GM12874 (cell line): ENCODE measurements around the gene HMOX1.

ENCODE experiments used
- TF ChIP-seq, protein P1 (sequence below): IDR thresholded peaks from 2 replicates; pipeline ENCODE4 v1.5.1; 2011; ENCODE audit warnings: low read depth, mild to moderate bottlenecking, control low read depth, low read length, moderate library complexity; ENCODE audit not compliant: insufficient read depth

The HMOX1 gene

DNA sequence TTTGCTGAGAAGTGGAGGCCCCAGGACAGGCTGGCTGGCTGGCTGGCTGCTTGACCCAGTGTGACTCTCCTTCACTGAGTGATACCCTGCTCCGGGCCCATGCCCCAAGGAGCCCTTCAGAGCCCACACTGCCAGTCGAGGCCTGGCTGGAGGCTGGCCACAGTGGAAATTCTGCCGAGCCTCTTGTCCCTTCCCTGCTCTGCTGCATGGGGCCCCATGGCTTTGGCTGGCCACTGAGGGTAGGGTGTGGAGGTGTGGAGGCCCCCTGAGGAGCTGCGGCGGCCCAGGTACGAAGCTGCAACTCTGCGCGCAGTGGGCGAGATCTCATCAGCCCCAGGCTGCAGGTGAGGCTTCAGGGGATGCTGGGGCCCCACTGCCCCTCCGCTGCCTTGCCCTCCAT is 33.4 kb upstream of the HMOX1 start:
- TF ChIP-seq, protein P1, sequence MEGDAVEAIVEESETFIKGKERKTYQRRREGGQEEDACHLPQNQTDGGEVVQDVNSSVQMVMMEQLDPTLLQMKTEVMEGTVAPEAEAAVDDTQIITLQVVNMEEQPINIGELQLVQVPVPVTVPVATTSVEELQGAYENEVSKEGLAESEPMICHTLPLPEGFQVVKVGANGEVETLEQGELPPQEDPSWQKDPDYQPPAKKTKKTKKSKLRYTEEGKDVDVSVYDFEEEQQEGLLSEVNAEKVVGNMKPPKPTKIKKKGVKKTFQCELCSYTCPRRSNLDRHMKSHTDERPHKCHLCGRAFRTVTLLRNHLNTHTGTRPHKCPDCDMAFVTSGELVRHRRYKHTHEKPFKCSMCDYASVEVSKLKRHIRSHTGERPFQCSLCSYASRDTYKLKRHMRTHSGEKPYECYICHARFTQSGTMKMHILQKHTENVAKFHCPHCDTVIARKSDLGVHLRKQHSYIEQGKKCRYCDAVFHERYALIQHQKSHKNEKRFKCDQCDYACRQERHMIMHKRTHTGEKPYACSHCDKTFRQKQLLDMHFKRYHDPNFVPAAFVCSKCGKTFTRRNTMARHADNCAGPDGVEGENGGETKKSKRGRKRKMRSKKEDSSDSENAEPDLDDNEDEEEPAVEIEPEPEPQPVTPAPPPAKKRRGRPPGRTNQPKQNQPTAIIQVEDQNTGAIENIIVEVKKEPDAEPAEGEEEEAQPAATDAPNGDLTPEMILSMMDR: no peak

DNA sequence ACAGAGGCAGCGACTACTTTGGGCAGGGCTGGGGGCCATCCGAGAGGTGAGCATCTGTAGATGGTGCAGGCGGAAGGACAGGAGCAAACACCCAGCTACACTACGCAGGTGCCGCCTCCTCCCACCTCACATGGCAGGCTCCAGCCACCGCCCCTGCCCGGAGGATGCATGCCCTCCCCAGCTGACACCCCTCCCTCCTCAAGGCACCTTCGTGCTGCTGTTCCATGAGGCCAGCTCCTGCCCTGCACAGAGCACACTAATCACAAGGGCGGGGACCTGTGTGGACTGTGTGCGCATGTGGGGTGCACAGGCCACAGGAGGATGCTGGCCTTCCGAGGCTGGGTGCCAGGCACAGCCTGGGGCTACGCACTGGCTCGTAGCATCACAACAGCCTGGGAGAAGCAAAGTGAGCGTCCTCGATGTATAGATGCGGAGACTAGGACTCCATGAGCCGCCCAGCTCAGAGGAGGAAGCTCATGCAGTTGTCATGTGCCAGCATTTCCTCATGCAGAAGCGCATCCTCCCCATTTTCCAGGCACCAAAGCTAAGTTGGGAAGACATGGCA is 32.8 kb upstream of the HMOX1 start:
- TF ChIP-seq, protein P1: no peak

- TF ChIP-seq, protein P1: no peak
These were observed 32.2 kb upstream of the HMOX1 start for GRCh38 chr22:35348703-35349102.

DNA sequence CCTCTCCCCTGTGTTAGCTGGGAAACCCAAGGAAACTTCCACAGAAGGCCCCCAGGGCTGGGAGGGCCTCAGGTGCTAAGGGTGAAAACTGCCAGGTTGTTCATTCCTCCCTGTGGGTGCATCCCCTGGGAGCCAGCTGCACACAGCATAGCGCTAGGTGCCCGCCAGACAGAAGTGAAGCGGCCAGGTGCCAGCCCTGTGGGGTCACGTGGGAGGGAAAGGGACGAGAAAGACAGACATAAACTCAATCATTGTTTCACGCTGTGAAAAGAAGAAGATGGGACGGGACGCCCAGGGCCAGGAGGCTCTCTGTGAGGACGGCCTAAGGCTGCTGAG is 31.6 kb upstream of the HMOX1 start:
- TF ChIP-seq, protein P1: no peak

- TF ChIP-seq, protein P1: no peak
These were observed 31.0 kb upstream of the HMOX1 start for GRCh38 chr22:35349704-35350538.

- TF ChIP-seq, protein P1: peak; percentile 83
These were observed 30.1 kb upstream of the HMOX1 start for GRCh38 chr22:35350539-35351503.
